GM19351 (cell line): ENCODE data around the gene SERP2.

ENCODE experiments used
- ATAC-seq: cut with Tn5 transposase; IDR thresholded peaks from one replicate; pipeline ENCODE4 v1.9.1; 2021; ENCODE audit warnings: mild to moderate bottlenecking, moderate library complexity; ENCODE audit not compliant: unreplicated experiment

The SERP2 gene

GRCh38 chr13:44409595-44409994, 36.0 kb downstream of the SERP2 start:
- ATAC-seq = no peak

- ATAC-seq = no peak
These were observed 36.8 kb downstream of the SERP2 start for GRCh38 chr13:44410328-44410859.

GRCh38 chr13:44411841-44412240, 38.2 kb downstream of the SERP2 start:
- ATAC-seq = no peak

- no peak for ATAC-seq
These were observed 38.8 kb downstream of the SERP2 start for GRCh38 chr13:44412346-44412935.

- ATAC-seq = no peak
These were observed 39.5 kb downstream of the SERP2 start for GRCh38 chr13:44413095-44413494.

GRCh38 chr13:44414716-44415115, 41.1 kb downstream of the SERP2 start:
- ATAC-seq = no peak

GRCh38 chr13:44415815-44416214, 42.2 kb downstream of the SERP2 start:
- ATAC-seq = no peak

GRCh38 chr13:44416301-44416700, 42.7 kb downstream of the SERP2 start:
- ATAC-seq = no peak

- no peak for ATAC-seq
These were observed 43.1 kb downstream of the SERP2 start for GRCh38 chr13:44416744-44417143.

- no peak for ATAC-seq
These were observed 43.8 kb downstream of the SERP2 start for GRCh38 chr13:44417446-44417845.

GRCh38 chr13:44417876-44418275, 44.3 kb downstream of the SERP2 start:
- no peak for ATAC-seq

GRCh38 chr13:44420376-44421220, 47.0 kb downstream of the SERP2 start:
- ATAC-seq = no peak

- ATAC-seq = no peak
These were observed 48.4 kb downstream of the SERP2 start for GRCh38 chr13:44421853-44422525.

GRCh38 chr13:44422755-44423643, 49.4 kb downstream of the SERP2 start:
- no peak for ATAC-seq

GRCh38 chr13:44423824-44424223, 50.2 kb downstream of the SERP2 start:
- no peak for ATAC-seq

GRCh38 chr13:44425041-44425814, 51.6 kb downstream of the SERP2 start:
- ATAC-seq = no peak

GRCh38 chr13:44425815-44426078, 52.1 kb downstream of the SERP2 start:
- no peak for ATAC-seq

GRCh38 chr13:44426461-44426860, 52.8 kb downstream of the SERP2 start:
- no peak for ATAC-seq

GRCh38 chr13:44429311-44429710, 55.7 kb downstream of the SERP2 start:
- ATAC-seq = no peak

GRCh38 chr13:44431150-44431549, 57.5 kb downstream of the SERP2 start:
- ATAC-seq = no peak
